Measurements from ENCODE around the gene U2AF2. TPM values are rescaled to one million over a fixed set of nuclear protein-coding genes. Genes with fewer than 3 reads are reported as not detected.

The U2AF2 gene
- total and polyA plus RNA-seq, 2 of the 8 experiments (the other 6 are each of a cell fraction or from before 2014, with no cell fraction given): 162 to 252 TPM

- no peak for FAIRE-seq
- no peak overlapping the region for H2BK120ac ChIP-seq (replicated peaks; ENCODE audit: low read depth, low read length)
- WGBS, 2 experiments (ENCODE audit: extremely low coverage in 1 of 2, insufficient coverage in 1 of 2, insufficient read length in 1 of 2, insufficient replicate concordance in 2 of 2, low coverage in 1 of 2, low lambda C conversion rate in 2 of 2, missing lambda C conversion rate in 1 of 2): 88% methylated on average over 9 of the region's 9 CpGs; no CpG with 5 or more reads in 1 of the 2 experiments
- ChIA-PET POLR2A (ENCODE audit: partially characterized antibody) (interaction anchor here (1.4 to 2.9 kb wide), 6 partner anchors 10 to 92 kb away, joined by 4 to 25 read pairs (median 6); partner anchors contain the start of genes U2AF2 and ZNF784), CTCF (ENCODE audit: partially characterized antibody) (interaction anchor here (0.6 to 2.3 kb wide), 26 partner anchors 10 to 448 kb away, joined by 3 to 22 read pairs (median 6); partner anchors contain the start of genes NAT14 and ZNF784)
- peak overlapping the region; percentile 13; the same call in 1 of the 2 replicates for H2BK15ac ChIP-seq (ENCODE audit: low read length)
- H3K4me1 ChIP-seq (replicated peaks in 1 of 4; ENCODE audit: control insufficient read depth in 3 of 4, insufficient read depth in 4 of 4, low read length in 3 of 4): peaks cover 0 to 9% (median 5%) of the 10 kb centered on the region in 4 experiments; a peak in 5 of 7 replicates
- no peak overlapping the region for H4K8ac ChIP-seq (ENCODE audit: extremely low read depth, insufficient read depth, low read length)
- no peak overlapping the region for H3K56ac ChIP-seq (replicated peaks; ENCODE audit: insufficient read length, low read depth, low read length)
- no peak overlapping the region for H2AFZ ChIP-seq (ENCODE audit: low read length)
- H3K79me1 ChIP-seq (ENCODE audit: low read depth, low read length): peaks cover 4% of the 10 kb centered on the region; the same call in 1 of the 2 replicates
- H3K9me3 ChIP-seq (ENCODE audit: insufficient read depth in 2 of 2, low read depth in 1 of 2, low read length in 1 of 2): no peaks in the 10 kb centered on the region
- no peak overlapping the region for H3K18ac ChIP-seq (ENCODE audit: extremely low read depth, low read length)
- no peak overlapping the region for H3K14ac ChIP-seq (ENCODE audit: insufficient read length)
- no peak overlapping the region for H3K9ac ChIP-seq (replicated peaks in 1 of 4; ENCODE audit: extremely low read depth in 1 of 4, low read depth in 3 of 4, low read length in 3 of 4)
- peaks cover 0 to 8% of the 10 kb centered on the region in 2 experiments; a peak in 1 of 4 replicates for H3K79me2 ChIP-seq (ENCODE audit: control insufficient read depth in 1 of 2, insufficient read depth in 2 of 2, low read length in 2 of 2)
- H3K23ac ChIP-seq (ENCODE audit: insufficient read length): no peak overlapping the region
- peak overlapping the region in 3 of 4 experiments; percentile 88 to 93 (median 89); a peak in 6 of 8 replicates for H3K4me3 ChIP-seq (ENCODE audit: extremely low read depth in 1 of 4, insufficient read depth in 2 of 4, low read depth in 3 of 4, low read length in 4 of 4)
- no peak overlapping the region for H4K91ac ChIP-seq (replicated peaks; ENCODE audit: insufficient read length, low read length)
- H3K36me3 ChIP-seq (ENCODE audit: control insufficient read depth in 2 of 4, insufficient read depth in 4 of 4, low read length in 3 of 4): peaks cover 0 to 3% (median 0%) of the 10 kb centered on the region in 4 experiments; a peak in 1 of 8 replicates
- peaks cover 10% of the 10 kb centered on the region for H3K23me2 ChIP-seq (ENCODE audit: low read depth, low read length)
- no peak overlapping the region for H2AK5ac ChIP-seq (ENCODE audit: low read depth, low read length)
- H2BK20ac ChIP-seq (ENCODE audit: low read length): no peak overlapping the region
- peak overlapping the region; percentile 61 to 93 for H3K4me2 ChIP-seq (ENCODE audit: insufficient read depth in 1 of 2, low read depth in 2 of 2, low read length in 2 of 2)
- no peak overlapping the region for H4K5ac ChIP-seq (ENCODE audit: insufficient read length, low read depth, low read length)
- no peak overlapping the region for H2BK5ac ChIP-seq (ENCODE audit: low read depth, low read length)
- TF ChIP-seq RBBP5 (IDR thresholded peaks at IDR 0.05; ENCODE audit: borderline replicate concordance, low read depth, low read length) (no peak), CHD2 (IDR thresholded peaks at IDR 0.05; ENCODE audit: low read length) (no peak), CEBPB (IDR thresholded peaks at IDR 0.05; ENCODE audit: low read depth, low read length) (no peak), RAD21 (IDR thresholded peaks at IDR 0.05 in 1 of 2, conservative IDR thresholded peaks at IDR 0.05 in 1 of 2; ENCODE audit: low read depth in 2 of 2, low read length in 2 of 2) (no peak), CTBP2 (IDR thresholded peaks at IDR 0.05; ENCODE audit: borderline replicate concordance, insufficient read depth, insufficient read length, low read length) (no peak), SP1 (IDR thresholded peaks at IDR 0.05; ENCODE audit: low read depth, low read length) (no peak), NANOG (IDR thresholded peaks at IDR 0.05; ENCODE audit: insufficient read depth, low read depth, low read length, poor library complexity, severe bottlenecking) (no peak)
- no peak for DNase-seq (ENCODE audit: low read depth in 1 of 2, low spot score in 2 of 2)
- H3K4ac ChIP-seq (replicated peaks; ENCODE audit: insufficient read length, low read depth, low read length): no peak overlapping the region
- H2BK12ac ChIP-seq (ENCODE audit: low read depth, low read length): no peak overlapping the region
- H4K20me1 ChIP-seq (replicated peaks in 1 of 2; ENCODE audit: control insufficient read depth in 1 of 2, insufficient read depth in 2 of 2, low read length in 2 of 2): peaks cover 2 to 26% of the 10 kb centered on the region in 2 experiments
- H3K27me3 ChIP-seq (replicated peaks in 1 of 4; ENCODE audit: control insufficient read depth in 3 of 4, extremely low read depth in 1 of 4, insufficient read depth in 3 of 4, low read length in 3 of 4): no peaks in the 10 kb centered on the region
- H3K27ac ChIP-seq (ENCODE audit: low read depth, low read length): no peak overlapping the region
These were observed 48.0 kb upstream of the U2AF2 start for GRCh38 chr19:55606817-55607216.

Data from H1 (cell line).